Measurements from ENCODE around the gene CCN5.

Gene CCN5

GRCh38 chr20:44716309-44717106 lies 1.3 kb downstream of the CCN5 start:
- H3K27me3 ChIP-seq (ENCODE audit: insufficient read depth, low read length), result no peaks in the 10 kb centered on the region
- no peak overlapping the region for H3K4me3 ChIP-seq (ENCODE audit: low read depth, low read length)
- no peaks in the 10 kb centered on the region for H3K36me3 ChIP-seq (ENCODE audit: insufficient read depth, low read length)
- no peaks in the 10 kb centered on the region for H3K79me2 ChIP-seq (ENCODE audit: control insufficient read depth, insufficient read depth, low read length, unreplicated experiment)
- H3K4me1 ChIP-seq (ENCODE audit: control insufficient read depth, insufficient read depth, low read length, unreplicated experiment), result peaks cover 45% of the 10 kb centered on the region
- H2AFZ ChIP-seq (ENCODE audit: low read length, unreplicated experiment), result no peak overlapping the region
- H3K27ac ChIP-seq (ENCODE audit: low read depth, low read length), result no peak overlapping the region

GRCh38 chr20:44717986-44718385 lies 2.8 kb downstream of the CCN5 start:
- no peaks in the 10 kb centered on the region for H3K27me3 ChIP-seq (ENCODE audit: insufficient read depth, low read length)

GRCh38 chr20:44719841-44720240 lies 4.7 kb downstream of the CCN5 start:
- Histone ChIP-seq H3K27ac (ENCODE audit: low read depth, low read length) (peak overlapping the region; percentile 86), H3K36me3 (ENCODE audit: insufficient read depth, low read length) (no peaks in the 10 kb centered on the region), H3K27me3 (ENCODE audit: insufficient read depth, low read length) (no peaks in the 10 kb centered on the region), H2AFZ (ENCODE audit: low read length, unreplicated experiment) (no peak overlapping the region), H3K79me2 (ENCODE audit: control insufficient read depth, insufficient read depth, low read length, unreplicated experiment) (no peaks in the 10 kb centered on the region), H3K4me1 (ENCODE audit: control insufficient read depth, insufficient read depth, low read length, unreplicated experiment) (peaks cover 37% of the 10 kb centered on the region), H3K4me3 (ENCODE audit: low read depth, low read length) (no peak overlapping the region)

More at GRCh38 chr20:44717986-44718385, 2.8 kb downstream of the CCN5 start:
- H3K27ac ChIP-seq (ENCODE audit: low read depth, low read length), result no peak overlapping the region
- H3K4me3 ChIP-seq (ENCODE audit: low read depth, low read length), result no peak overlapping the region
- H3K79me2 ChIP-seq (ENCODE audit: control insufficient read depth, insufficient read depth, low read length, unreplicated experiment), result no peaks in the 10 kb centered on the region
- peaks cover 48% of the 10 kb centered on the region for H3K4me1 ChIP-seq (ENCODE audit: control insufficient read depth, insufficient read depth, low read length, unreplicated experiment)
- H2AFZ ChIP-seq (ENCODE audit: low read length, unreplicated experiment), result no peak overlapping the region
- no peaks in the 10 kb centered on the region for H3K36me3 ChIP-seq (ENCODE audit: insufficient read depth, low read length)

- Histone ChIP-seq H3K27me3 (ENCODE audit: insufficient read depth, low read length) (no peaks in the 10 kb centered on the region), H2AFZ (ENCODE audit: low read length, unreplicated experiment) (peak overlapping the region; percentile 23), H3K4me3 (ENCODE audit: low read depth, low read length) (peak overlapping the region; percentile 29), H3K4me1 (ENCODE audit: control insufficient read depth, insufficient read depth, low read length, unreplicated experiment) (peaks cover 29% of the 10 kb centered on the region), H3K36me3 (ENCODE audit: insufficient read depth, low read length) (no peaks in the 10 kb centered on the region), H3K27ac (ENCODE audit: low read depth, low read length) (peak overlapping the region; percentile 86), H3K79me2 (ENCODE audit: control insufficient read depth, insufficient read depth, low read length, unreplicated experiment) (no peaks in the 10 kb centered on the region)
These were observed 5.4 kb downstream of the CCN5 start for GRCh38 chr20:44720621-44720996.

GRCh38 chr20:44720997-44721784 lies 6.0 kb downstream of the CCN5 start:
- peak overlapping the region; percentile 86 for H3K27ac ChIP-seq (ENCODE audit: low read depth, low read length)
- no peaks in the 10 kb centered on the region for H3K79me2 ChIP-seq (ENCODE audit: control insufficient read depth, insufficient read depth, low read length, unreplicated experiment)
- peak overlapping the region; percentile 23 for H2AFZ ChIP-seq (ENCODE audit: low read length, unreplicated experiment)
- no peaks in the 10 kb centered on the region for H3K36me3 ChIP-seq (ENCODE audit: insufficient read depth, low read length)
- peaks cover 24% of the 10 kb centered on the region for H3K4me1 ChIP-seq (ENCODE audit: control insufficient read depth, insufficient read depth, low read length, unreplicated experiment)
- peak overlapping the region; percentile 29 for H3K4me3 ChIP-seq (ENCODE audit: low read depth, low read length)
- no peaks in the 10 kb centered on the region for H3K27me3 ChIP-seq (ENCODE audit: insufficient read depth, low read length)

GRCh38 chr20:44721785-44722054 lies 6.6 kb downstream of the CCN5 start:
- H3K27me3 ChIP-seq (ENCODE audit: insufficient read depth, low read length), result no peaks in the 10 kb centered on the region
- peaks cover 18% of the 10 kb centered on the region for H3K4me1 ChIP-seq (ENCODE audit: control insufficient read depth, insufficient read depth, low read length, unreplicated experiment)
- peak overlapping the region; percentile 86 for H3K27ac ChIP-seq (ENCODE audit: low read depth, low read length)
- 0 out of 2 replicates have a peak overlapping the region, but pooled peaks have one; percentile 7 for H3K4me3 ChIP-seq (ENCODE audit: low read depth, low read length)
- no peaks in the 10 kb centered on the region for H3K79me2 ChIP-seq (ENCODE audit: control insufficient read depth, insufficient read depth, low read length, unreplicated experiment)
- H2AFZ ChIP-seq (ENCODE audit: low read length, unreplicated experiment), result no peak overlapping the region
- no peaks in the 10 kb centered on the region for H3K36me3 ChIP-seq (ENCODE audit: insufficient read depth, low read length)

- Histone ChIP-seq H3K27ac (ENCODE audit: low read depth, low read length) (no peak overlapping the region), H3K4me1 (ENCODE audit: control insufficient read depth, insufficient read depth, low read length, unreplicated experiment) (peaks cover 18% of the 10 kb centered on the region), H3K79me2 (ENCODE audit: control insufficient read depth, insufficient read depth, low read length, unreplicated experiment) (no peaks in the 10 kb centered on the region), H3K27me3 (ENCODE audit: insufficient read depth, low read length) (no peaks in the 10 kb centered on the region), H3K4me3 (ENCODE audit: low read depth, low read length) (no peak overlapping the region), H3K36me3 (ENCODE audit: insufficient read depth, low read length) (no peaks in the 10 kb centered on the region), H2AFZ (ENCODE audit: low read length, unreplicated experiment) (no peak overlapping the region)
These were observed 7.8 kb downstream of the CCN5 start for GRCh38 chr20:44722990-44723389.

- H3K4me1 ChIP-seq (ENCODE audit: control insufficient read depth, insufficient read depth, low read length, unreplicated experiment), result peaks cover 21% of the 10 kb centered on the region
- H2AFZ ChIP-seq (ENCODE audit: low read length, unreplicated experiment), result no peak overlapping the region
- no peak overlapping the region for H3K4me3 ChIP-seq (ENCODE audit: low read depth, low read length)
- no peaks in the 10 kb centered on the region for H3K79me2 ChIP-seq (ENCODE audit: control insufficient read depth, insufficient read depth, low read length, unreplicated experiment)
- no peaks in the 10 kb centered on the region for H3K36me3 ChIP-seq (ENCODE audit: insufficient read depth, low read length)
- no peaks in the 10 kb centered on the region for H3K27me3 ChIP-seq (ENCODE audit: insufficient read depth, low read length)
- no peak overlapping the region for H3K27ac ChIP-seq (ENCODE audit: low read depth, low read length)
These were observed 8.2 kb downstream of the CCN5 start for GRCh38 chr20:44723391-44723790.

- Histone ChIP-seq H3K4me1 (ENCODE audit: control insufficient read depth, insufficient read depth, low read length, unreplicated experiment) (peaks cover 25% of the 10 kb centered on the region), H3K79me2 (ENCODE audit: control insufficient read depth, insufficient read depth, low read length, unreplicated experiment) (no peaks in the 10 kb centered on the region), H3K4me3 (ENCODE audit: low read depth, low read length) (no peak overlapping the region), H2AFZ (ENCODE audit: low read length, unreplicated experiment) (no peak overlapping the region), H3K27ac (ENCODE audit: low read depth, low read length) (no peak overlapping the region), H3K36me3 (ENCODE audit: insufficient read depth, low read length) (no peaks in the 10 kb centered on the region), H3K27me3 (ENCODE audit: insufficient read depth, low read length) (no peaks in the 10 kb centered on the region)
These were observed 8.7 kb downstream of the CCN5 start for GRCh38 chr20:44723798-44724362.

GRCh38 chr20:44724423-44725091 lies 9.4 kb downstream of the CCN5 start:
- Histone ChIP-seq H3K4me3 (ENCODE audit: low read depth, low read length) (no peak overlapping the region), H3K79me2 (ENCODE audit: control insufficient read depth, insufficient read depth, low read length, unreplicated experiment) (no peaks in the 10 kb centered on the region), H3K36me3 (ENCODE audit: insufficient read depth, low read length) (no peaks in the 10 kb centered on the region), H3K4me1 (ENCODE audit: control insufficient read depth, insufficient read depth, low read length, unreplicated experiment) (peaks cover 30% of the 10 kb centered on the region), H2AFZ (ENCODE audit: low read length, unreplicated experiment) (no peak overlapping the region), H3K27me3 (ENCODE audit: insufficient read depth, low read length) (no peaks in the 10 kb centered on the region), H3K27ac (ENCODE audit: low read depth, low read length) (no peak overlapping the region)
